ENCODE measurements around the gene TMEM131.
A peak's percentile ranks its signal among the peaks of the same experiment; 100 is the strongest.

Gene TMEM131

DNA sequence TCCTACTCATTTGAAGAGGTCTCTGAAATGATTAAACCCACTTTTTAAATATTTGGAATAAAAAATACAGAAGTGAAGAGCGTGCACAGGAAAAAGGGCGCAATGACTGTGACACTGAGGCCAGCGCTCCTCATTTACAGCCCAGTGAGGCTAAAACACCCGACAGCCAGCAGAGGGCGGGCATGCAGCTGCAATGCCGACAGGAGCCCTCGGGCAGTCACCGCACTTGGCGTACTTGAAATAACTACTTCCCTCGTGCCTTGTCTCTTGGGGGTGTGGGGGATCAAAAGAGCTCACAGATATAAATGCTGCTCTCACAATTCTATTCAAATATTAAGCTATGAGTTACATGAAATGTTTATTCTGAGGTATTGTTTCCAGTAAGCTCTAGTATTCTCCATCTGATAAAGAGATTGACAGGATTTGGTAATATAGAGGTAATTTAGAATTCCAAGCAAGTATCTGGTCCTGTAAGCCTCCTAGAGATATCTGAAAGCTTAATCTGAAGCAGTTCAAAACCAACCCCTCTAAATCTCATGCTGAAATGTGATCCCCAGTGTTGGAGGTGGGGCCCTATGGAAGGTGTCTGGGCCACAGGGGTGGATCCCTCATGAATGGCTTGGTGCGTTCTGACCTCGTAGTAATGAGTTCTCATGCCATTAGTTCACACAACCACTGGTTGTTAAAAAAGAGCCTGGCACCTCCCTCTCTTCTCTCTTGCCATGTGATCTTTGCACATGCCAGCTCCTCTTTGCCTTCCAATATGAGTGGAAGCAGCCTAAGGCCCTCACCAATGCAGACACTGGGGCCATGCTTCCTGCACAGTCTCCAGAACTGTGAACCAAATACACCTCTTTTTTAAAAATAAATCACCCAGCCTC lies 188.8 kb downstream of the TMEM131 start:
- peak; percentile 78 for DNase-seq (ENCODE audit: low read depth)

DNA sequence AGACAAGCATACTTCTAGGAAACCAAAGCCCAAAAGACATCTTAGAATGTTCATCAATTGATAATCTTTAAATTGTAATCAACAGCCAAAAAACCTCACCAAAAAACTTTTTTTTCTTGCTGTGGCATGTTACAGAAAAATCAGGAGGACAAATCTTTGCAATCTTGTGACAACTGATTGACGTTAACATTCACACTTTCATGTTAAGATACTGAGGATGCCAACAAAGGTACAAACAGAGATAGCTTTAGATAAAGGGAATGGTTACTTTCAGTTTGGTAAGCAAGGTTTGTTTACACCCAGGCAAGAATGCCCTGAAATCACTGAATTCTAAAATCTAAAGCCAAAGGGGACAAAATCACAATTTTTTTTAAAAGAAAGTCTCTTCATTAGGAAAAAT lies 190.0 kb downstream of the TMEM131 start:
- no peak for DNase-seq (ENCODE audit: low read depth)

- no peak for DNase-seq (ENCODE audit: low read depth)
Observed at GRCh38 chr2:97801028-97801427, 194.7 kb downstream of the TMEM131 start.

GRCh38 chr2:97798416-97798815 lies 197.3 kb downstream of the TMEM131 start:
- DNase-seq (ENCODE audit: low read depth) = no peak

- no peak for DNase-seq (ENCODE audit: low read depth)
Observed at GRCh38 chr2:97797355-97797754, 198.4 kb downstream of the TMEM131 start.

DNA sequence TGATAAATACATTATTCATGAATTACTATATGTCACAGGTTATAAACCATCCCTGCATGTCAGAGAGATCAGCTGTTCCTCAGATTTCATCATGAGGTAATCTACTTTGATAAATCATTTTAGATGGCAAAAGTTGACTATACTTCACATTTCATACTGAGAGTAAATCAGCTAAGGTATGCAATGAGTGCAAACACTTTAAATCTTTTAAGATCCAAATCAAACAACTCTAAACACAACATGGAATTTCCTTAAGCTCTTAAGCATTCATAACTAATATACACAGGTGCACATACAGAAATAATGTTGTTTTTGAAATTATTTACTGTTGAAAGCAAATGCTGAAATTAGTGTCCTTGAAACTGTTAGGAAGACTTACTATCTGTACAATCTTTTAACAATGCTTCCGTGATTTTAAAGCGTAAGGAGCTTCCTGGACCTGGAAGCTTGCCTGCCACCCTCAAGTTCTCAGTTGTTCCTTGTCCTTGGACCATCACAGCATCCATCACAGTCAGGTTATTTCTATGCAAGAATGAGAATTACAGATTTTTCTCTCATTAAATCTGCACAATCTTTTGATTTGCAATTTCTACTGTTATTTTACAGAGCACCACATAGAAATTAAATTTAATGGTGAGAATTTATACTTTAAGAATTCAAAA lies 199.2 kb downstream of the TMEM131 start:
- no peak for DNase-seq (ENCODE audit: low read depth)

- no peak for DNase-seq (ENCODE audit: low read depth)
Observed at GRCh38 chr2:97792416-97792815, 203.3 kb downstream of the TMEM131 start.

- no peak for DNase-seq (ENCODE audit: low read depth)
Observed at GRCh38 chr2:97788986-97789644, 206.6 kb downstream of the TMEM131 start.

- DNase-seq (ENCODE audit: low read depth) = no peak
Observed at GRCh38 chr2:97785818-97786217, 209.9 kb downstream of the TMEM131 start.

DNA sequence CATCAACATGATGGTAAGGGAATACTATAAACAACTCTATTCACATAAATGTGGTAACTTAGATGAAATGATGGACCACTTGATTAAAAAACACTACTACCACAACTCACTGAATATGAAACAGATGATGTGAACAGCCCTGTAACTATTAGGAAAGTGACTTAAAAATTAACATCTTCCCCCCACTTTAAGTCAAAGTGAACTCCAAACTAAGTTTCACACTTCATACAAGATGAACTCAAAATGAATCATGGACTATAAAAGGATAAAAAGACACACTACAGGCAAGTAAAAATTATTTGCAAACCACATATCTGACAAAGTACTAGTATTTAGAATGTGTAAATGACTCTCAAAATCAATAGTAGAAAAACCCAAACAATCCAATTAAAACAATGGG lies 210.8 kb downstream of the TMEM131 start:
- DNase-seq (ENCODE audit: low read depth) = no peak

GRCh38 chr2:97781981-97782380 lies 213.8 kb downstream of the TMEM131 start:
- no peak for DNase-seq (ENCODE audit: low read depth)

- no peak for DNase-seq (ENCODE audit: low read depth)
Observed at GRCh38 chr2:97779141-97779540, 216.6 kb downstream of the TMEM131 start.

GRCh38 chr2:97775074-97775473 lies 220.7 kb downstream of the TMEM131 start:
- DNase-seq (ENCODE audit: low read depth) = no peak

DNA sequence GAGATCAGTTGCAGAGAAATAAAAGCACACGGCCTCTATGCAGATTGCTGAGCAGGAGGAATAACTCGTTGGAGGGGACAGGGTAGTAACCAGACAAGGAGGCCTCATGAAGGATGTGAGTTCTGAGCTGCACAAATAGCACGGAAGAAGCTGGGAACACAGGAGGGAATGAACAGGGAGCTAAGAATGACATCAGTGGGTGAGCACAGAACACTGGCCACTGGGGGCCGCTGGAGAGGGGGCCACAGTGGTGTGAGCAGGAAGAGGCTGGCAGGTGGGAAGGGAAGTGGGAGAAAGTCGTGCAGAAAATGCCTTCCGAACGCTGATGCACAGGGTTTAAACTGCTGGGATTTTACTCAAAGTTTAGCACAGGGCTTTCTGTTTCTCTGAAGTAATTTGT lies 221.3 kb downstream of the TMEM131 start:
- peak; percentile 8 for DNase-seq (ENCODE audit: low read depth)

GRCh38 chr2:97770445-97770844 lies 225.3 kb downstream of the TMEM131 start:
- DNase-seq (ENCODE audit: low read depth) = no peak

- no peak for DNase-seq (ENCODE audit: low read depth)
Observed at GRCh38 chr2:97769711-97770110, 226.0 kb downstream of the TMEM131 start.

DNA sequence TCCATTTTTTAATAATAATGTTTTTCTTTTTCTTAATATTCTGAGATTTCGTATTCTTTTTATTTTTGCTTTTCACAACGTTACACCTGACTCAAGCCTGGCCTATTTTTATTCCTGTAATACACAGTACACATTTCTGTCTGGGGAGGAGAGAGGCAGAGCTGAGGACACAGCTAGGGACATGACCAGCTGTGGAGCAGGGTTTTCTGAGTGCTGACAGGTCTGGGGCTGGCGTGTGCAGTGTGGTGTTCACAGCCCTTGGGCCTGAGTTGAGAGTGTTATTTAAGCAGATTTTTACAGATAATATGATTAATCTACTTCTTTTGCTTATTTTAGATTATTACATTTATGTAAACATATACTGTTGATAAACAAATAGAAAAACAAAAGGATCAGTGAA lies 226.4 kb downstream of the TMEM131 start:
- no peak for DNase-seq (ENCODE audit: low read depth)

- no peak for DNase-seq (ENCODE audit: low read depth)
Observed at GRCh38 chr2:97766567-97766966, 229.2 kb downstream of the TMEM131 start.

GRCh38 chr2:97765933-97766332 lies 229.8 kb downstream of the TMEM131 start:
- no peak for DNase-seq (ENCODE audit: low read depth)

DNA sequence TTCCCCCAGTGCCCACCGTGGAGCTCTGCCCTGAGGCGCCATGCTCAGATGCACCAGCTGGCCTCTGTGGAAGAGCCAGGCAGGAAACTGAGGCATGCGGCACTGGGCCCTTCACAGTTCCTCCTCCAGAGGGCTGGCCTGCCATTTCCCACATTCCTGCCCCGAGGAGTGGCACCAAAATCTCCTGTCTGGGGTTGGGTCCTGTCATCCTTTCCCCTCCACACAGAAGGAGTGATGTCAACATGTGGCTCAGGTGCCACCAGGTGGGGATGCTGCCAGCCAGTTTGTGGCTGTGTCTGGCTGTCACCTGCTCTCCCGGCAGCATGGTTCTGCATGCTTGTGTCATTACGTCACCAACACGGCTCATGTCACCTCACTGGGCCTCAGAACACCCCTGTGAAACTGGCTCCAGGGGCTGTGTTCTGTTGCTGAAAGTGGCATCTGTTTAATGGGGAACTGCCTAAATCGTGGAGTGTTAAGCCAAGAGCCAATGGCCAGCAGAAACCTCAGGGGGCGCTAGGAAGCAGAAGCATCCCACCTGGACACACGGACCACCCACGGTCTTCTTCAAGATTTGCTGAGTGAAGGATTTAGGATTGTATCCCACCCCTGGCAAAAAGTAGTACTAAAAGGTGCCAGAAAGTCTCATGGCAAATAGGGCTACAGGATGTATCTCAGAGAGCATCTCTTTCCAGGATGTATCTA lies 231.0 kb downstream of the TMEM131 start:
- no peak for DNase-seq (ENCODE audit: low read depth)

DNA sequence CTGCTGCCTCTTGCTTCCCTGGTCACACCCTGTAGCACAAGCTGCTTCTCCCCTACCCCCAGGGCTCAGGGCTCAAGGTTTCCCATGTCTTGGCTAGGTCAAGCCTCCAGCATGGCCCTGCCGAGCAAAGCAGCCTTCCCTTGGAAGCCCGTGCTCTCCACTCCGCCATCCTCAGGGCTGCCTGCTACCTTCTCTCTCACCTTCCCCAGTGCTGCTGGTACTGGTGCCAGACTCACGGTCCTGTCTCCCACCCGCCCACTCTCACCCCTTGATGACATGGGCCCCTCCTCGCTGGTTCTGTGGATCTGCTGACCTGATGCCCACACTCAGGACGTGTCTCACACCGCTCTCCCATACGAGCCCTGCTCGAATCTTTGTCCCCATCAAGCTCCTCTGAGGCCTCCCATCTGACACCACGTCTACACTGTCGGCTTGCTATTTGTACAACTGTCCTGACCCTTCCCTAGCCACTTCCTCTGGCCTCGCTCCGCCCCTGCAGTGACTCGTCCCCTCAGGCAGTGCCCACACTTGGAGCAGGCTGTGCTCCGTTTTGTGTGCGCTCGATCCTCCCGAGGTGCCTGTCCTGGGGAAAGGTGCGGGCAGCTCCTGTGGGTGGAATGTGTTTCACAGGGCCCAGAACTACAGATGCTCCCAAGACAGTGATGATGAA lies 232.4 kb downstream of the TMEM131 start:
- DNase-seq (ENCODE audit: low read depth) = peak; percentile 65

DNA sequence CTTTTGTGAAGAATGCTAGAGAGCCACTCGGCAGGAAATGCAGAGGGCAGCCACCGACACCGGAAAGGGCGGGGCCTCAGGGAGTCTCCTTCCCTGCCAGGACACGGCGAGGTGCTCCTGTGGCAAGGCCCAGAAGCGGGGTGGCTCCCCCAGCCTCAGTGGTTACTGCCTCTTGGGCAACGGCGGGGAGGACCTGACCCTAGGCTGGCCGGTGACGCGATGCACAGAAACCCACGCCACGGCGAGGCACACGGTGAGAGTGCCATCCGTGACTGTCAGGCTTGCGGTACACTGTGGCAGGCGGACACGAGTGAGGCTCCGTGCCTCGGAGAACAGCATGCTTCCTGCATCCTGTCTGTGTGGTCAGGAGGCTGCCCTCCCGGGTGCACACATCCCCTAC lies 234.6 kb downstream of the TMEM131 start:
- no peak for DNase-seq (ENCODE audit: low read depth)
